Measurements from ENCODE around the gene CPPED1. TPM values are rescaled to one million over a fixed set of nuclear protein-coding genes. Genes with fewer than 3 reads are reported as not detected.

CPPED1 gene
- polyA plus RNA-seq, 3 donors: 100 to 292 (median 259) TPM

DNA sequence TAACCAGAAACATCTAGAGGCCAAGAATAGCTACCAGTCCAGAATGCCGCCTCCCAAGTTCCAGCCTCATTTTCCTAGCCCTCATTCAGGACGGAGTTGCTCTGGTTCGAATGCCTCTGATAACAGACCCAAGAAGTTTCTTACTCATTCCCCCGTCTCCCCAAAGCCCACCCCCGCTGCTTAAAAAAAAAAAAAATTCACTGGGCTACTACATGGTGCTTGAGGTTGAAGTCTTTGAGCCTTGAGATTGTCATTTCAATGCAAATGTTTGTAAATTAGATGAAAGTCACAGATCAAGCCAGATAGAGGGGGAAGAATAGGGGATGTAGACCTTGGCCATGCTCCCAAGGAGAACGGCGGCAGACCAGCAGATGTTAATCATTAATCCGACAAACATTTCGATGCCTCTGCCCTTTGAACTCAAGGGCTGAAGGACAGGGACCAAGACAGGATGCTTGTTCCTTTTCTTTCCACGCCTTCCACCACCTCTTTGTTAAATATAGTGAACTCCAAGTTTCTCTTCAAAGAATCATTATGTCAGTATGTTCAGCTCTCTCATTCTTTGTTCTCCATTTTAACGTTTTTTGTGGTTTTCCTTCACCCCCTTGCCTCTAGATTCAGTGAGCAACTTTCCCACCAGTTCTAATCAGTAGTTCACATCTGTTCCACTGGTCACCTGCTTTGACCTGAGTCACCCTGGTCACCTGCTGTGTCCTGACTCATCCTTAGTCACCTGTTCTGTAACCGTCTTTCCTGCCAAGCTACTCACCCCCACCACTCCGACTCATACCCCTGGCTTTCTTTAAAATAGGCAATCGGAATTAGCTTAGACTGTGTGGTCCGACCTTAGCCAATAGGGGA, 190.3 kb downstream of the CPPED1 start:
- Histone ChIP-seq H3K4me2 (replicated peaks; ENCODE audit: extremely low read depth, low read length, poor library complexity, severe bottlenecking) (no peak overlapping the region), H3K4me3 (replicated peaks in 1 of 3; ENCODE audit: low read depth in 2 of 3, low read length in 3 of 3) (no peak overlapping the region), H3K27me3 (ENCODE audit: control insufficient read depth in 2 of 2, insufficient read depth in 2 of 2, low read length in 2 of 2) (no peaks in the 10 kb centered on the region), H3K4me1 (ENCODE audit: control insufficient read depth in 1 of 2, insufficient read depth in 2 of 2, low read length in 2 of 2) (no peaks in the 10 kb centered on the region), H3K9me3 (replicated peaks in 1 of 2; ENCODE audit: control insufficient read depth in 1 of 2, insufficient read depth in 1 of 2, low read length in 2 of 2) (no peaks in the 10 kb centered on the region), H3K79me2 (ENCODE audit: insufficient read depth, low read length) (no peaks in the 10 kb centered on the region), H4K20me1 (ENCODE audit: insufficient read depth, low read length) (no peaks in the 10 kb centered on the region), H3K36me3 (replicated peaks in 1 of 2; ENCODE audit: control insufficient read depth in 1 of 2, insufficient read depth in 2 of 2, low read length in 2 of 2) (no peaks in the 10 kb centered on the region), H3K9ac (ENCODE audit: insufficient read depth, low read length, poor library complexity, severe bottlenecking) (no peak overlapping the region), H3K27ac (ENCODE audit: low read depth in 1 of 2, low read length in 2 of 2) (no peak overlapping the region), H2AFZ (ENCODE audit: insufficient read depth, low read depth, low read length, poor library complexity, severe bottlenecking) (no peak overlapping the region)
- Mint-ChIP-seq H3K4me3 (no peak overlapping the region), H3K4me1 (peaks cover 1% of the 10 kb centered on the region), H3K27me3 (ENCODE audit: low read depth in 3 of 3) (peaks cover 5 to 7% (median 7%) of the 10 kb centered on the region in 3 donors), H3K36me3 (peaks cover 0 to 48% of the 10 kb centered on the region in 2 donors), H3K27ac (no peak overlapping the region), H3K9me3 (peaks cover 0 to 8% (median 4%) of the 10 kb centered on the region in 7 donors)
- TF ChIP-seq, protein P1, sequence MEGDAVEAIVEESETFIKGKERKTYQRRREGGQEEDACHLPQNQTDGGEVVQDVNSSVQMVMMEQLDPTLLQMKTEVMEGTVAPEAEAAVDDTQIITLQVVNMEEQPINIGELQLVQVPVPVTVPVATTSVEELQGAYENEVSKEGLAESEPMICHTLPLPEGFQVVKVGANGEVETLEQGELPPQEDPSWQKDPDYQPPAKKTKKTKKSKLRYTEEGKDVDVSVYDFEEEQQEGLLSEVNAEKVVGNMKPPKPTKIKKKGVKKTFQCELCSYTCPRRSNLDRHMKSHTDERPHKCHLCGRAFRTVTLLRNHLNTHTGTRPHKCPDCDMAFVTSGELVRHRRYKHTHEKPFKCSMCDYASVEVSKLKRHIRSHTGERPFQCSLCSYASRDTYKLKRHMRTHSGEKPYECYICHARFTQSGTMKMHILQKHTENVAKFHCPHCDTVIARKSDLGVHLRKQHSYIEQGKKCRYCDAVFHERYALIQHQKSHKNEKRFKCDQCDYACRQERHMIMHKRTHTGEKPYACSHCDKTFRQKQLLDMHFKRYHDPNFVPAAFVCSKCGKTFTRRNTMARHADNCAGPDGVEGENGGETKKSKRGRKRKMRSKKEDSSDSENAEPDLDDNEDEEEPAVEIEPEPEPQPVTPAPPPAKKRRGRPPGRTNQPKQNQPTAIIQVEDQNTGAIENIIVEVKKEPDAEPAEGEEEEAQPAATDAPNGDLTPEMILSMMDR (IDR thresholded peaks at IDR 0.05): no peak
- intact Hi-C loops (cut with micrococcal nuclease): no loop called here
- WGBS (ENCODE audit: insufficient coverage): 40% methylated on average over 6 of the region's 15 CpGs
- peak in 1 of 3 donors; percentile 25 for DNase-seq

DNA sequence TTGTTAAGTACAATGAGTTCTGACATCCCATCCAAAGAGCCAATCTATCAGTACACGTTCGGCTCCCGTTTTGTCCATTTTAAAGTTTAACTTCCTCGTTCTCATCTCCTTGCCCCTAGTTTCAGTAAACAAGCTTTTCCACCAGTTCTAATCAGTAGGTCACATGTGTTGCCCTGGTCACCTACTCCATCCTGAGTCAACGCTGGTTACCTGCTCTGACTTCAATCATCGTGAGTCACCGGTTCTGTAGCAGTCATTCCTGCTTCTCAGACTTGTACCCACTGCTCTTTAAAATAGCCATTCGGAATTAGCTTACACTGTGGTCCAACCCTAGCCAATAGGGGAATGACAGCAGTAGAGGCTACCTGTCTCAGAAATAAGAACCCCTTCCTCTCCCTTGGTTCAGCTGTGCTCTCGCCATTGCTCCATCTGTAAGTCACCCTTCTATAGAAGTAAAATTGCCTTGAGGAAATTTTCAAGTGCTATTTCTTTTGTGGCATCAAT, 191.0 kb downstream of the CPPED1 start:
- Histone ChIP-seq H3K27ac (ENCODE audit: low read depth in 1 of 2, low read length in 2 of 2) (no peak overlapping the region), H3K27me3 (ENCODE audit: control insufficient read depth in 2 of 2, insufficient read depth in 2 of 2, low read length in 2 of 2) (no peaks in the 10 kb centered on the region), H3K4me2 (replicated peaks; ENCODE audit: extremely low read depth, low read length, poor library complexity, severe bottlenecking) (no peak overlapping the region), H3K9me3 (replicated peaks in 1 of 2; ENCODE audit: control insufficient read depth in 1 of 2, insufficient read depth in 1 of 2, low read length in 2 of 2) (no peaks in the 10 kb centered on the region), H3K9ac (ENCODE audit: insufficient read depth, low read length, poor library complexity, severe bottlenecking) (no peak overlapping the region), H4K20me1 (ENCODE audit: insufficient read depth, low read length) (no peaks in the 10 kb centered on the region), H3K4me3 (replicated peaks in 1 of 3; ENCODE audit: low read depth in 2 of 3, low read length in 3 of 3) (no peak overlapping the region), H3K4me1 (ENCODE audit: control insufficient read depth in 1 of 2, insufficient read depth in 2 of 2, low read length in 2 of 2) (no peaks in the 10 kb centered on the region), H3K79me2 (ENCODE audit: insufficient read depth, low read length) (no peaks in the 10 kb centered on the region), H3K36me3 (replicated peaks in 1 of 2; ENCODE audit: control insufficient read depth in 1 of 2, insufficient read depth in 2 of 2, low read length in 2 of 2) (no peaks in the 10 kb centered on the region), H2AFZ (ENCODE audit: insufficient read depth, low read depth, low read length, poor library complexity, severe bottlenecking) (no peak overlapping the region)
- Mint-ChIP-seq H3K9me3 (peaks cover 0 to 14% (median 5%) of the 10 kb centered on the region in 7 donors), H3K27ac (no peak overlapping the region), H3K4me3 (no peak overlapping the region), H3K4me1 (peaks cover 1% of the 10 kb centered on the region), H3K36me3 (peaks cover 0 to 43% of the 10 kb centered on the region in 2 donors), H3K27me3 (ENCODE audit: low read depth in 3 of 3) (peaks cover 5 to 10% (median 7%) of the 10 kb centered on the region in 3 donors)
- intact Hi-C loops (cut with micrococcal nuclease): no loop called here
- DNase-seq: no peak
- 71% methylated on average over 4 of the region's 9 CpGs for WGBS (ENCODE audit: insufficient coverage)
- TF ChIP-seq, protein P1 (IDR thresholded peaks at IDR 0.05): no peak
